PC-9 (cell line): ENCODE results near the gene TMUB2. TPM values are rescaled to one million over a fixed set of nuclear protein-coding genes. Genes with fewer than 3 reads are reported as not detected.
"Not testable (repeated sequence)": the region's sequence is repeated elsewhere in the genome, so short reads cannot be mapped to it uniquely, and the experiment has no call there.

Experiments
- Bru-seq: library from RNA; stranded (reverse); fragments of 400-500 nt; gene quantifications from one replicate; lab custom pipeline; 2021; lab: Mats Ljungman, UMichigan
- BruChase-seq, 2 experiments: library from RNA; stranded (reverse); fragments of 400-500 nt; gene quantifications; one replicate each; lab custom pipeline; 2021; lab: Mats Ljungman, UMichigan
- BruUV-seq: library from RNA; stranded (reverse); fragments of 400-500 nt; replicated peaks from 2 replicates; lab custom pipeline; 2021; lab: Mats Ljungman, UMichigan
- CTCF ChIA-PET: fragments of 300-600 bp; sonication (Branson Sonifier 250); formaldehyde crosslinking; loops from one replicate; lab custom pipeline; 2022; ENCODE audit warnings: antibody characterized with exemption; lab: Charles Lee
- POLR2A ChIA-PET: fragments of 300-600 bp; sonication (Branson Sonifier 250); formaldehyde crosslinking; loops from one replicate; lab custom pipeline; 2022; ENCODE audit warnings: antibody characterized with exemption; ENCODE audit not compliant: unreplicated experiment; lab: Charles Lee
- DNase-seq, 2 experiments: peaks; one replicate each; pipeline versions ENCODE4 v3.0.0 to v3.0.0-alpha.2; 2015 to 2022; ENCODE audit warnings: mixed read lengths in 1 of 2
- H2AFZ ChIP-seq: fragments of 200-600 bp; sonication (generic); 2 replicates; pipeline ENCODE4 v1.8.1; 2017; ENCODE audit warnings: antibody characterized with exemption
- H3F3A ChIP-seq: fragments of 200-600 bp; sonication (generic); 2 replicates; pipeline ENCODE4 v1.8.1; 2017; ENCODE audit warnings: antibody characterized with exemption, mild to moderate bottlenecking, low read depth; ENCODE audit not compliant: insufficient read depth
- H3K27ac ChIP-seq: fragments of 200-600 bp; sonication (generic); 2 replicates; pipeline ENCODE4 v1.6.1; 2016; ENCODE audit warnings: mixed run types
- H3K27me3 ChIP-seq: fragments of 200-600 bp; sonication (generic); 2 replicates; pipeline ENCODE4 v1.6.1; 2016; ENCODE audit warnings: low read depth, mixed run types; ENCODE audit not compliant: insufficient read depth
- H3K36me3 ChIP-seq: fragments of 200-600 bp; sonication (generic); 2 replicates; pipeline ENCODE4 v1.6.1; 2016; ENCODE audit warnings: low read depth, mixed run types
- H3K4me1 ChIP-seq: fragments of 200-600 bp; sonication (generic); replicated peaks from 2 replicates; pipeline ENCODE4 v1.6.1; 2016; ENCODE audit warnings: mixed run types; ENCODE audit not compliant: insufficient read depth
- H3K4me2 ChIP-seq: fragments of 200-600 bp; sonication (generic); 2 replicates; pipeline ENCODE4 v1.6.1; 2017; ENCODE audit warnings: mixed run types
- H3K4me3 ChIP-seq: fragments of 200-600 bp; sonication (generic); 2 replicates; pipeline ENCODE4 v1.6.1; 2016; ENCODE audit warnings: mixed run types
- H3K79me2 ChIP-seq: fragments of 200-600 bp; sonication (generic); 2 replicates; pipeline ENCODE4 v1.6.1; 2017; ENCODE audit warnings: low read depth, mixed run types
- H3K9me2 ChIP-seq: fragments of 200-600 bp; sonication (generic); 2 replicates; pipeline ENCODE4 v1.8.1; 2017; ENCODE audit warnings: mild to moderate bottlenecking; ENCODE audit not compliant: insufficient read depth
- H3K9me3 ChIP-seq: fragments of 200-600 bp; sonication (generic); 2 replicates; pipeline ENCODE4 v1.8.1; 2016; ENCODE audit warnings: low read depth; ENCODE audit not compliant: insufficient read depth
- H4K20me1 ChIP-seq: fragments of 200-600 bp; sonication (generic); 2 replicates; pipeline ENCODE4 v1.8.1; 2017; ENCODE audit not compliant: insufficient read depth
- EZH2 ChIP-seq: fragments of 200-600 bp; sonication (generic); IDR thresholded peaks from 2 replicates; pipeline ENCODE4 v1.8.0; 2017; ENCODE audit warnings: antibody characterized with exemption, low read depth
- intact Hi-C: fragments of 100-400 bp; cut with micrococcal nuclease; formaldehyde crosslinking; loops from one replicate; pipeline ENCODE4 v1.10.0; 2022; ENCODE audit not compliant: unreplicated experiment
- long read RNA-seq: library from polyadenylated mRNA; stranded (forward); transcript quantifications from one replicate; pipeline ENCODE4 v2.0.0, GENCODE V29; 2022
- total RNA-seq: library from RNA; stranded (reverse); gene quantifications from 2 replicates; pipeline ENCODE4 v1.2.3, GENCODE V29; 2021
- TF ChIP-seq, protein P1 (sequence below): fragments of 200-600 bp; sonication (generic); conservative IDR thresholded peaks from 2 replicates; pipeline ENCODE4 v1.6.1; 2017; ENCODE audit warnings: mixed run types, antibody characterized with exemption, mild to moderate bottlenecking, moderate library complexity

Gene TMUB2
- total RNA-seq, result 39.2 and 45.5 TPM in 2 replicates
- Bru-seq, nascent RNA, result percentile 73 among the genes with signal in this experiment
- percentile 85 among the genes with signal in this experiment for BruChase-seq, experiment 1, labeled RNA remaining after a 2-hour chase
- percentile 91 among the genes with signal in this experiment for BruChase-seq, experiment 2, labeled RNA remaining after a 6-hour chase
- long read RNA-seq, transcript TMUB2-212 (3 exons, 1,918 nt), result major isoform, 9 of 80 reads
- long read RNA-seq, partial matches to known transcripts, result 11 of 80 reads
- long read RNA-seq, other reads (novel, unspliced or antisense), result 57 of 80 reads

DNA sequence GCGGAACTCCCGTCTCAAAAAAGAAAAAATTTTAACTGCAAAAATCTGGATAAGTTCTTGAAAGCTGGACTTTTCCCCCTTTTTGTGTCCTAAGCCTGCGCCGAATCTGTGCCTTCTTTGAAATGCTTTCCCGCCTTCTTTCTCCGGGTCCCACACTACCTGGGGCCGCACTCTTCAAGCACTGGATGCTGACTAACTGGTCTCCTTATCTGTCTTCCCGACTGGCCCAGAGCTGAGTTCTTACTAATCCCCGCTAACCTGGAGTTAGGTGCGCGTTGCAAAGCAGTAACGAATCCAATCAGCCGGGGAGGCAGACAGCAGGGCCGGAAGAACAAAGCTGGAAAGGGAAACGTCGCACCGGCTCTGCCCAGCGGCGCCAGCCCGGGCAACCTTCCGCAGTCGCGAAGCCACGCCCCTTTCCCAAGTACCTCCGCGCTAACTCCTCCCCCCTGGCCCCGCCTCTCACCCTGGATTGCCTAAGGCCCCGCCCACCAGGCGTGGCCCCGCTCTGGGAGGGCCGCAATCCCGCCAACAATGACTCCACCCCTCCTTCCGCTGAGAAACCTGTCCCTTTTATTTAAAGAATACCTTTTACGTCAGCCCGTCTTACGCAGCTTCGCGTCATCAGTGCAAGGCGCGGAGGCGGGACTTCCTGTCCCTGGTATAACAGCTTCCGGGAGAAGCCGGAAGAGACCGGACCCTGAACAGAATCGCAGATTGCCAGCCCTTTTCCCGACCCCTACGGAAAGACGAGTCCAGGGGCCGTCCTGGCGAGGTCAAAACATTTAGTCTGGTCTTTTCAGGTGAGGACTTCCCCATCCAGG is at the start of gene TMUB2:
TSS of gene TMUB2 (plus strand) at position 666 of the 824 bp plus-strand sequence. CDS start 737 bp downstream, outside the sequence.
- TF ChIP-seq EZH2, result no peak
- TF ChIP-seq, protein P1, sequence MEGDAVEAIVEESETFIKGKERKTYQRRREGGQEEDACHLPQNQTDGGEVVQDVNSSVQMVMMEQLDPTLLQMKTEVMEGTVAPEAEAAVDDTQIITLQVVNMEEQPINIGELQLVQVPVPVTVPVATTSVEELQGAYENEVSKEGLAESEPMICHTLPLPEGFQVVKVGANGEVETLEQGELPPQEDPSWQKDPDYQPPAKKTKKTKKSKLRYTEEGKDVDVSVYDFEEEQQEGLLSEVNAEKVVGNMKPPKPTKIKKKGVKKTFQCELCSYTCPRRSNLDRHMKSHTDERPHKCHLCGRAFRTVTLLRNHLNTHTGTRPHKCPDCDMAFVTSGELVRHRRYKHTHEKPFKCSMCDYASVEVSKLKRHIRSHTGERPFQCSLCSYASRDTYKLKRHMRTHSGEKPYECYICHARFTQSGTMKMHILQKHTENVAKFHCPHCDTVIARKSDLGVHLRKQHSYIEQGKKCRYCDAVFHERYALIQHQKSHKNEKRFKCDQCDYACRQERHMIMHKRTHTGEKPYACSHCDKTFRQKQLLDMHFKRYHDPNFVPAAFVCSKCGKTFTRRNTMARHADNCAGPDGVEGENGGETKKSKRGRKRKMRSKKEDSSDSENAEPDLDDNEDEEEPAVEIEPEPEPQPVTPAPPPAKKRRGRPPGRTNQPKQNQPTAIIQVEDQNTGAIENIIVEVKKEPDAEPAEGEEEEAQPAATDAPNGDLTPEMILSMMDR, result no peak
- Histone ChIP-seq H3K27ac (peak within 1 kb of the TSS; percentile 71), H3K9me3 (no peaks in the 10 kb centered on the region), H3K36me3 (peaks cover 4% of the 10 kb centered on the region; the same call in 1 of the 2 replicates), H4K20me1 (peaks cover under 1% of the 10 kb centered on the region; the same call in 1 of the 2 replicates), H2AFZ (peak within 1 kb of the TSS; percentile 92), H3K9me2 (no peaks in the 10 kb centered on the region), H3K4me2 (peak within 1 kb of the TSS; percentile 99), H3K4me3 (peak within 1 kb of the TSS; percentile 94), H3K79me2 (peaks cover 41% of the 10 kb centered on the region), H3K27me3 (no peaks in the 10 kb centered on the region), H3F3A (peaks cover 45% of the 10 kb centered on the region; the same call in 1 of the 2 replicates), H3K4me1 (peaks cover 16% of the 10 kb centered on the region; the same call in 1 of the 2 replicates)
- POLR2A ChIA-PET, result interaction anchor here (0.5 to 1.0 kb wide), 5 partner anchors 12 to 337 kb away, joined by 3 to 15 read pairs (median 4); partner anchors contain the start of gene ATXN7L3
- intact Hi-C loops, result loop anchor here (1.0 to 2.0 kb wide), 2 partner anchors 12 to 116 kb away; partner anchors contain the start of gene G6PC3
- TSS peak; percentile 46 for BruUV-seq
- peak; percentile 95 to 99 for DNase-seq
- CTCF ChIA-PET, result interaction anchor here (0.6 to 2.1 kb wide), 4 partner anchors 12 to 307 kb away, joined by 3 to 7 read pairs (median 4); no protein-coding TSS in a partner anchor

DNA sequence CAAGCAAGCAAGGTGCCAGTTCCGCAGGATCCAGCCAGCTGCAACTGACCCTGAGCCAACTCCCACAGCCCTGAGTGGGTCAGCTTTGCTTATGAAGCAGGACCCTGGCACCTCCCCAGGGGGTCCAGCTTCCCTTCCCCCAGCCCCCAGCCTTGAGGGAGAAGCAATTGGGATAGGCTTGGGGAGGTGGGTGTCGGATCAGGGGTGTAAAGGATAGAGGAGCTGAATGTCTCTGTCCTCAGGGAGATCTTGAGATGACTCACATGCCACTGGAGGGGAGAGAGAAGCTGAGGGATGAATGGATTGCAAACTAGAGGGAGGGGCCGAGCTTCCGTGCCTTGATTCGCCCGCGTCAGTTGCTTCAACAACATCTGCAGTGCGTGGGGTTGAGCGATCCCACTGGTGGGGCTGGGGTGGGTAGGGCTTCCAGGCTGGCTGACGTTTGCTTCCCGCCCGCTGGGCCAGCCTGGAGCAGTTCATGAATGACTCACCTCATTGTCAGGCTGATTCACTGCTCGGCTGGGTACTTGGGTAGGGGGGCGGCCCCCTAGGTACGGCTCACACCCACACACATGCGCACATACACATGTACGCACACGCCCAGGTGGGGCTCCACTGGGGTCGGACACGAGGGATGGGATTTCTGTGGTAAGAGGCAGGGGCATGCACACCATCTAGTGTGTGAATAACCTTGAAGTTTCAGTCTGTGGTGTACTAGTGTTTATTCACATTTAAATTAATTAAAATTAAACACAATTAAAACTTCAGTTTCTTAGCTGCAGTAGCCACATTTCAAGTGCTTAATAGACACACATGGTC is 48.7 kb upstream of the TMUB2 start:
- Histone ChIP-seq H3K4me2 (peak overlapping the region; percentile 70), H4K20me1 (no peaks in the 10 kb centered on the region), H3K9me2 (no peaks in the 10 kb centered on the region), H3K79me2 (peaks cover 12% of the 10 kb centered on the region), H3K4me3 (peak overlapping the region; percentile 42; the same call in 1 of the 2 replicates), H3K9me3 (no peaks in the 10 kb centered on the region), H3K4me1 (peaks cover 29% of the 10 kb centered on the region), H3K27ac (peak overlapping the region; percentile 49), H3K36me3 (no peaks in the 10 kb centered on the region), H2AFZ (no peak overlapping the region), H3K27me3 (no peaks in the 10 kb centered on the region), H3F3A (peaks cover 30% of the 10 kb centered on the region)
- DNase-seq, result peak; percentile 87 to 90
- intact Hi-C loops, result loop anchor here (1.0 kb wide), 1 partner anchor 68 kb away; the partner anchor contains the start of gene G6PC3
- TF ChIP-seq, protein P1, result no peak
- no peak for TF ChIP-seq EZH2
- POLR2A ChIA-PET, result interaction anchor here (0.5 to 0.8 kb wide), 7 partner anchors 15 to 484 kb away, joined by 3 to 11 read pairs (median 4); partner anchors contain the start of genes HDAC5, LSM12 and TMUB2
- CTCF ChIA-PET, result interaction anchor here (0.5 to 1.7 kb wide), 4 partner anchors 14 to 241 kb away, joined by 3 to 14 read pairs (median 4); partner anchors contain the start of gene HDAC5
- BruUV-seq, result no TSS peak

DNA sequence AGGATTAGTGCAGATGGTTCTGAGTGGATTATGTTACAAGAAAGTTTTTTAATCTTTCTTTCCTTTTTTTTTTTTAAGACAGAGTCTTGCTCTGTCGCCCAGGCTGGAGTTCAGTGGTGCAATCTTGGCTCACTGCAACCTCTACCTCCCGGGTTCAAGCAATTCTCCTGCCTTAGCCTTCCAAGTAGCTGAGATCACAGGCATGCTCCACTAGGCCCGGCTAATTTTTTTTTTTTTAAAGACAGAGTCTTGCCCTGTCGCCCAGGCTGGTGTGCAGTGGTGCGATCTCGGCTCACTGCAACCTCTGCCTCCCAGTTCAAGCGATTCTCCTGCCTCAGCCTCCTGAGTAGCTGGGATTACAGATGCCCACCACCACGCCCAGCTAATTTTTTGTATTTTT is 42.9 kb upstream of the TMUB2 start:
- H2AFZ ChIP-seq, H3K27me3 ChIP-seq, intact Hi-C loops, H3K36me3 ChIP-seq, H4K20me1 ChIP-seq, H3K9me3 ChIP-seq, DNase-seq, H3K9me2 ChIP-seq, H3K4me3 ChIP-seq, H3K4me2 ChIP-seq, H3K27ac ChIP-seq, H3F3A ChIP-seq, BruUV-seq, POLR2A ChIA-PET: not testable (repeated sequence)
- H3K4me1 ChIP-seq, result peaks cover 13% of the 10 kb centered on the region
- CTCF ChIA-PET, result interaction anchor here (0.6 kb wide), 1 partner anchor 503 kb away, joined by 3 read pairs; no protein-coding TSS in a partner anchor
- H3K79me2 ChIP-seq, result peaks cover 22% of the 10 kb centered on the region
